ENCODE results near the gene MED16.

DNA sequence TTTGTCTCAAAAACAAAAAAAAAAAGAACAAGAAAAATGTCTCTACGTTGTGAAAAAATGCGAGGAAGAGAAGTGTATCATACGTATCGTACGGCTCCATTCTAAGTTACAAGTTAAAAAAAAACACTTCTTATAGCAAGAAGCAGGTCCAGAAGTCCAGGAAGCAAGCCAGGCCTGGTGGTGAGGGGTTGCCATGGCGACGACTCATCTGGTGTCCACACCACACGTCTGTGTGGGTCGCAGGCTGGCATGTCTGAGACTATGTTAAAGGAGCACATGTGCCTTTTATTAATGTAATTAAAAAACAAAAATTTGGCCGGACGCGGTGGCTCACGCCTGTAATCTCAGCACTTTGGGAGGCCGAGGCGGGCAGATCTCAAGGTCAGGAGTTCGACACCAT is 5.9 kb downstream of the MED16 start:
- TF ChIP-seq, protein P1, sequence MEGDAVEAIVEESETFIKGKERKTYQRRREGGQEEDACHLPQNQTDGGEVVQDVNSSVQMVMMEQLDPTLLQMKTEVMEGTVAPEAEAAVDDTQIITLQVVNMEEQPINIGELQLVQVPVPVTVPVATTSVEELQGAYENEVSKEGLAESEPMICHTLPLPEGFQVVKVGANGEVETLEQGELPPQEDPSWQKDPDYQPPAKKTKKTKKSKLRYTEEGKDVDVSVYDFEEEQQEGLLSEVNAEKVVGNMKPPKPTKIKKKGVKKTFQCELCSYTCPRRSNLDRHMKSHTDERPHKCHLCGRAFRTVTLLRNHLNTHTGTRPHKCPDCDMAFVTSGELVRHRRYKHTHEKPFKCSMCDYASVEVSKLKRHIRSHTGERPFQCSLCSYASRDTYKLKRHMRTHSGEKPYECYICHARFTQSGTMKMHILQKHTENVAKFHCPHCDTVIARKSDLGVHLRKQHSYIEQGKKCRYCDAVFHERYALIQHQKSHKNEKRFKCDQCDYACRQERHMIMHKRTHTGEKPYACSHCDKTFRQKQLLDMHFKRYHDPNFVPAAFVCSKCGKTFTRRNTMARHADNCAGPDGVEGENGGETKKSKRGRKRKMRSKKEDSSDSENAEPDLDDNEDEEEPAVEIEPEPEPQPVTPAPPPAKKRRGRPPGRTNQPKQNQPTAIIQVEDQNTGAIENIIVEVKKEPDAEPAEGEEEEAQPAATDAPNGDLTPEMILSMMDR (IDR thresholded peaks at IDR 0.05): no peak
- TF ChIP-seq POLR2A (IDR thresholded peaks at IDR 0.05): no peak
